ENCODE results near the gene CCDC149. TPM values are rescaled to one million over a fixed set of nuclear protein-coding genes. Genes with fewer than 3 reads are reported as not detected.

CCDC149 gene
- total and polyA plus RNA-seq, 2 of the 4 experiments (the other 2 are of a cell fraction), result 6.7 to 7.0 TPM

- no peak overlapping the region for H2AFZ ChIP-seq (replicated peaks; ENCODE audit: low read length, poor library complexity)
- H2AK9ac ChIP-seq (replicated peaks; ENCODE audit: low read depth, low read length, poor library complexity), result no peak overlapping the region
- no peak overlapping the region for H3K23ac ChIP-seq (ENCODE audit: low read depth, low read length)
- no peak overlapping the region for H2BK15ac ChIP-seq (ENCODE audit: low read depth, low read length)
- no peak overlapping the region for H2AK5ac ChIP-seq (ENCODE audit: low read depth, low read length)
- no peak overlapping the region for H3K14ac ChIP-seq (replicated peaks; ENCODE audit: low read depth, low read length)
- ChIA-PET POLR2A (ENCODE audit: unreplicated experiment) (no interaction called here), CTCF (no interaction called here)
- H3K9ac ChIP-seq (ENCODE audit: low read depth, low read length), result no peak overlapping the region
- H2BK120ac ChIP-seq (ENCODE audit: low read depth, low read length), result no peak overlapping the region
- intact Hi-C loops (cut with micrococcal nuclease) (no loop called here), dilution Hi-C loops (cut with HindIII; ENCODE audit: low sequenced_read_pairs, unreplicated experiment) (no loop called here), in situ Hi-C loops (cut with MboI; ENCODE audit: low sequenced_read_pairs) (no loop called here)
- H3K27me3 ChIP-seq (ENCODE audit: control insufficient read depth, insufficient read depth, low read length), result no peaks in the 10 kb centered on the region
- H3K9me3 ChIP-seq (ENCODE audit: control insufficient read depth, insufficient read depth, low read length), result no peaks in the 10 kb centered on the region
- H3K4me3 ChIP-seq (ENCODE audit: insufficient read depth, low read depth, low read length), result no peak overlapping the region
- no TSS peak for BruUV-seq (replicated peaks)
- H3K56ac ChIP-seq (ENCODE audit: extremely low read depth, insufficient read depth, low read length), result no peak overlapping the region
- H4K91ac ChIP-seq (ENCODE audit: insufficient read depth, low read depth, low read length), result no peak overlapping the region
- no peak overlapping the region for H3K4me2 ChIP-seq (ENCODE audit: low read depth, low read length)
- H4K5ac ChIP-seq (ENCODE audit: low read depth, low read length), result no peak overlapping the region
- peaks cover 4% of the 10 kb centered on the region for H3K4me1 ChIP-seq (ENCODE audit: control insufficient read depth, insufficient read depth, low read length)
- peaks cover 0 to 2% of the 10 kb centered on the region in 2 experiments; a peak in 1 of 4 replicates for H3K79me1 ChIP-seq (ENCODE audit: low read depth in 1 of 2, low read length in 2 of 2)
- no peak overlapping the region for H3K27ac ChIP-seq (ENCODE audit: insufficient read depth, low read length)
- H3K9me1 ChIP-seq (ENCODE audit: insufficient read depth, low read length), result peaks cover 6% of the 10 kb centered on the region; the same call in 1 of the 2 replicates
- H2BK20ac ChIP-seq (ENCODE audit: low read depth, low read length), result no peak overlapping the region
- ATAC-seq (ENCODE audit: low read depth), result no peak
- no peak overlapping the region for H4K8ac ChIP-seq (ENCODE audit: low read depth in 2 of 2, low read length in 2 of 2)
- WGBS, 2 experiments (ENCODE audit: extremely low coverage in 2 of 2, insufficient read length in 1 of 2), result no CpG with 5 or more reads among the region's 2 CpGs
- no peaks in the 10 kb centered on the region for H4K20me1 ChIP-seq (ENCODE audit: insufficient read depth, low read length)
- H3K18ac ChIP-seq (ENCODE audit: low read depth, low read length), result no peak overlapping the region
- no peaks in the 10 kb centered on the region for H3K36me3 ChIP-seq (ENCODE audit: control insufficient read depth, insufficient read depth, low read length)
- DNase-seq, result no peak
- H3K4ac ChIP-seq (ENCODE audit: low read depth, low read length), result no peak overlapping the region
- H2BK5ac ChIP-seq (ENCODE audit: low read depth, low read length, poor library complexity, severe bottlenecking), result no peak overlapping the region
- no peak for TF ChIP-seq BHLHE40 (IDR thresholded peaks at IDR 0.05; ENCODE audit: low read depth, low read length)
- no peak for TF ChIP-seq MAFK (IDR thresholded peaks at IDR 0.05; ENCODE audit: low read depth, low read length)
- no peak for TF ChIP-seq MXI1 (IDR thresholded peaks at IDR 0.05; ENCODE audit: borderline replicate concordance, low read depth, low read length)
- no peak for TF ChIP-seq NFE2L2 (IDR thresholded peaks at IDR 0.05; ENCODE audit: low read depth, low read length)
Measured at GRCh38 chr4:24892278-24892677, 20.6 kb downstream of the CCDC149 start.

All from IMR-90 (cell line).